ENCODE results near the gene CAPZA1. TPM values are rescaled to one million over a fixed set of nuclear protein-coding genes. Genes with fewer than 3 reads are reported as not detected.

Gene CAPZA1
- total RNA-seq, 6 donors from 2014 or later = 91.1 to 196 (median 128) TPM

- DNase-seq (no peak), ATAC-seq (ENCODE audit: low FRiP score in 2 of 2) (no peak)
- Histone ChIP-seq H3K4me1 (peaks cover 17 to 28% (median 22%) of the 10 kb centered on the region in 4 donors), H3K9me3 (no peaks in the 10 kb centered on the region), H3K4me3 (no peak overlapping the region), H3K36me3 (peaks cover 0 to 12% (median 4%) of the 10 kb centered on the region in 4 donors), H3K27ac (no peak overlapping the region), H3K27me3 (no peaks in the 10 kb centered on the region)
- TF ChIP-seq CTCF (IDR thresholded peaks at IDR 0.05) (no peak), POLR2A (IDR thresholded peaks at IDR 0.05) (no peak), EP300 (IDR thresholded peaks at IDR 0.05) (no peak), POLR2AphosphoS5 (IDR thresholded peaks at IDR 0.05) (no peak)
- WGBS, 2 donors = 90 to 92% methylated on average over 3 of the region's 3 CpGs
Observed at GRCh38 chr1:112676543-112676942, 56.9 kb downstream of the CAPZA1 start.

- no peak for TF ChIP-seq POLR2AphosphoS5 (IDR thresholded peaks at IDR 0.05)
- TF ChIP-seq EP300 (IDR thresholded peaks at IDR 0.05) = no peak
- TF ChIP-seq CTCF (IDR thresholded peaks at IDR 0.05) = no peak
- no peak for TF ChIP-seq POLR2A (IDR thresholded peaks at IDR 0.05)
- WGBS, 2 donors = 96% methylated on average over 4 of the region's 4 CpGs
- peaks cover 17 to 28% (median 22%) of the 10 kb centered on the region in 4 donors for H3K4me1 ChIP-seq
- no peak overlapping the region for H3K27ac ChIP-seq
- H3K36me3 ChIP-seq = peaks cover 0 to 3% (median 0%) of the 10 kb centered on the region in 4 donors
- H3K4me3 ChIP-seq = no peak overlapping the region
- ATAC-seq (ENCODE audit: low FRiP score in 2 of 2) = no peak
- no peak for DNase-seq
- H3K27me3 ChIP-seq = no peaks in the 10 kb centered on the region
- H3K9me3 ChIP-seq = no peaks in the 10 kb centered on the region
Observed at GRCh38 chr1:112677501-112677900, 57.9 kb downstream of the CAPZA1 start.

- no peak for ATAC-seq (ENCODE audit: low FRiP score in 2 of 2)
- WGBS, 2 donors = 77 to 80% methylated on average over 3 of the region's 3 CpGs
Observed at GRCh38 chr1:112678605-112679004, 59.0 kb downstream of the CAPZA1 start.

DNA sequence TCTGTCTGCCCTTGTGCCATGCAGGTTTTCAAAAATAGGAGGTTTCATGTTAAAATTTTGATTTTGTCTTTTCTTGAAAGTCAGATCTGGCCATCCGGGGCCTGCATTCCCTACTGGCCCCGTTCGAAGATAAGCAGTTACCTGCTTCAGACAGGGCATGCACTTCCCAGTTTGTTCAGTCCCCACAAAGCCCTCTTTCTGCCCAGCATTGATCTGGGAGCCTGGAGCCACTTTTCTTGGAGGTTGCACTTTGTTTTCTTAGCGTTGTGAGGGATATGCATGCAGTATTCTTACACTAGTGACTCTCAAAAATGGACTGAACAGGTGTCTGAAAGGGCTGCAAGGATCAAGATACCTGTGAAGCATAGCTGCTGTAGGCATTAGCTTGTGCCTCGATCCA lies 66.3 kb downstream of the CAPZA1 start:
- DNase-seq (no peak), ATAC-seq (ENCODE audit: low FRiP score in 2 of 2) (no peak)
- H3K9me3 ChIP-seq = no peaks in the 10 kb centered on the region
- H3K36me3 ChIP-seq = peaks cover 0 to 19% (median 10%) of the 10 kb centered on the region in 4 donors
- TF ChIP-seq EP300 (IDR thresholded peaks at IDR 0.05) (no peak), POLR2A (IDR thresholded peaks at IDR 0.05) (no peak), POLR2AphosphoS5 (IDR thresholded peaks at IDR 0.05) (no peak), CTCF (IDR thresholded peaks at IDR 0.05) (no peak)
- no peaks in the 10 kb centered on the region for H3K27me3 ChIP-seq
- H3K27ac ChIP-seq = no peak overlapping the region
- 89 to 93% methylated on average over 5 of the region's 5 CpGs for WGBS, 2 donors
- peaks cover 0 to 7% (median 0%) of the 10 kb centered on the region in 4 donors for H3K4me1 ChIP-seq
- H3K4me3 ChIP-seq = no peak overlapping the region

More at GRCh38 chr1:112678605-112679004, 59.0 kb downstream of the CAPZA1 start:
- no peak for TF ChIP-seq POLR2AphosphoS5 (IDR thresholded peaks at IDR 0.05)
- TF ChIP-seq POLR2A (IDR thresholded peaks at IDR 0.05) = no peak
- TF ChIP-seq CTCF (IDR thresholded peaks at IDR 0.05) = no peak
- no peak for TF ChIP-seq EP300 (IDR thresholded peaks at IDR 0.05)
- Histone ChIP-seq H3K36me3 (no peaks in the 10 kb centered on the region), H3K4me1 (peaks cover 14 to 23% (median 17%) of the 10 kb centered on the region in 4 donors), H3K27me3 (no peaks in the 10 kb centered on the region), H3K4me3 (no peak overlapping the region), H3K9me3 (no peaks in the 10 kb centered on the region), H3K27ac (no peak overlapping the region)
- no peak for DNase-seq

GRCh38 chr1:112686417-112686816 lies 66.8 kb downstream of the CAPZA1 start:
- DNase-seq (no peak), ATAC-seq (ENCODE audit: low FRiP score in 2 of 2) (no peak)
- TF ChIP-seq EP300 (IDR thresholded peaks at IDR 0.05) (no peak), POLR2A (IDR thresholded peaks at IDR 0.05) (no peak), CTCF (IDR thresholded peaks at IDR 0.05) (no peak), POLR2AphosphoS5 (IDR thresholded peaks at IDR 0.05) (no peak)
- 76 to 80% methylated on average over 3 of the region's 3 CpGs for WGBS, 2 donors
- H3K27ac ChIP-seq = no peak overlapping the region
- H3K36me3 ChIP-seq = peaks cover 2 to 24% (median 10%) of the 10 kb centered on the region in 4 donors
- H3K9me3 ChIP-seq = no peaks in the 10 kb centered on the region
- H3K27me3 ChIP-seq = no peaks in the 10 kb centered on the region
- H3K4me1 ChIP-seq = peaks cover 0 to 7% (median 0%) of the 10 kb centered on the region in 4 donors
- no peak overlapping the region for H3K4me3 ChIP-seq
